K562 (cell line): Measurements from ENCODE around the gene RNF141. TPM values are rescaled to one million over a fixed set of nuclear protein-coding genes. Genes with fewer than 3 reads are reported as not detected.

Experiments used
- HNRNPLL ChIP-seq: fragments of 200-400 bp; formaldehyde crosslinking; IDR thresholded peaks from 2 replicates; pipeline ENCODE4 v1.6.1; 2017; ENCODE audit warnings: low read length, low read depth, mild to moderate bottlenecking; ENCODE audit not compliant: poor library complexity, severe bottlenecking
- PHB2 ChIP-seq: fragments of 450-650 bp; IDR thresholded peaks from 2 replicates; pipeline ENCODE4 v1.6.1; 2017; ENCODE audit warnings: low read depth
- USF1 ChIP-seq: sonication (generic); formaldehyde crosslinking; IDR thresholded peaks from 2 replicates; pipeline ENCODE4 v1.9.0; 2022; ENCODE audit warnings: mild to moderate bottlenecking, missing genetic modification reagents
- polyA plus RNA-seq, 8 experiments: library from polyadenylated mRNA; depleted of rRNA in 4 of 8; stranded (reverse) in 5 of 8; unstranded in 3 of 8; fragments of >200 nt; fragmentation: Nextera tagmentation in 2 of 8; fragmentation: Illumina TruSeq in 1 of 8; extraction: Ambion mirVana in 2 of 8; extraction: Trizol in 1 of 8; gene quantifications; 2 replicates each; pipeline versions ENCODE4 v1.2.1 to v1.2.3, GENCODE V29; 2011 to 2014; ENCODE audit warnings: inconsistent platforms in 1 of 8, missing spikeins in 1 of 8
- total RNA-seq, 7 experiments: library from RNA; depleted of rRNA in 6 of 7; stranded (reverse); fragments of >200 nt in 6 of 7; fragmentation: Illumina TruSeq in 2 of 7; extraction: Trizol in 2 of 7; gene quantifications; 2 replicates each; pipeline versions ENCODE4 v1.2.1 to v1.2.3, GENCODE V29; 2011 to 2021; ENCODE audit warnings: low replicate concordance in 1 of 7
- TF ChIP-seq, protein P1 (sequence below): fragments of 450-650 bp; IDR thresholded peaks from 2 replicates; pipeline ENCODE4 v1.7.1; 2018; ENCODE audit warnings: mild to moderate bottlenecking, low read depth; ENCODE audit not compliant: partially characterized antibody
- TF ChIP-seq, protein P2 (sequence below): fragments of 250-450 bp; sonication (Bioruptor Pico); IDR thresholded peaks from 2 replicates; pipeline ENCODE4 v1.5.0; 2021; ENCODE audit warnings: mild to moderate bottlenecking, borderline replicate concordance

Gene RNF141
- total and polyA plus RNA-seq, 9 of the 15 experiments (the other 6 are each of a cell fraction or from before 2014, with no cell fraction given) = 9.7 to 51.9 (median 18.9) TPM

- TF ChIP-seq, protein P1, sequence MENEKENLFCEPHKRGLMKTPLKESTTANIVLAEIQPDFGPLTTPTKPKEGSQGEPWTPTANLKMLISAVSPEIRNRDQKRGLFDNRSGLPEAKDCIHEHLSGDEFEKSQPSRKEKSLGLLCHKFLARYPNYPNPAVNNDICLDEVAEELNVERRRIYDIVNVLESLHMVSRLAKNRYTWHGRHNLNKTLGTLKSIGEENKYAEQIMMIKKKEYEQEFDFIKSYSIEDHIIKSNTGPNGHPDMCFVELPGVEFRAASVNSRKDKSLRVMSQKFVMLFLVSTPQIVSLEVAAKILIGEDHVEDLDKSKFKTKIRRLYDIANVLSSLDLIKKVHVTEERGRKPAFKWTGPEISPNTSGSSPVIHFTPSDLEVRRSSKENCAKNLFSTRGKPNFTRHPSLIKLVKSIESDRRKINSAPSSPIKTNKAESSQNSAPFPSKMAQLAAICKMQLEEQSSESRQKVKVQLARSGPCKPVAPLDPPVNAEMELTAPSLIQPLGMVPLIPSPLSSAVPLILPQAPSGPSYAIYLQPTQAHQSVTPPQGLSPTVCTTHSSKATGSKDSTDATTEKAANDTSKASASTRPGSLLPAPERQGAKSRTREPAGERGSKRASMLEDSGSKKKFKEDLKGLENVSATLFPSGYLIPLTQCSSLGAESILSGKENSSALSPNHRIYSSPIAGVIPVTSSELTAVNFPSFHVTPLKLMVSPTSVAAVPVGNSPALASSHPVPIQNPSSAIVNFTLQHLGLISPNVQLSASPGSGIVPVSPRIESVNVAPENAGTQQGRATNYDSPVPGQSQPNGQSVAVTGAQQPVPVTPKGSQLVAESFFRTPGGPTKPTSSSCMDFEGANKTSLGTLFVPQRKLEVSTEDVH = no peak
- TF ChIP-seq PHB2 = no peak
- no peak for TF ChIP-seq HNRNPLL
- TF ChIP-seq, protein P2, sequence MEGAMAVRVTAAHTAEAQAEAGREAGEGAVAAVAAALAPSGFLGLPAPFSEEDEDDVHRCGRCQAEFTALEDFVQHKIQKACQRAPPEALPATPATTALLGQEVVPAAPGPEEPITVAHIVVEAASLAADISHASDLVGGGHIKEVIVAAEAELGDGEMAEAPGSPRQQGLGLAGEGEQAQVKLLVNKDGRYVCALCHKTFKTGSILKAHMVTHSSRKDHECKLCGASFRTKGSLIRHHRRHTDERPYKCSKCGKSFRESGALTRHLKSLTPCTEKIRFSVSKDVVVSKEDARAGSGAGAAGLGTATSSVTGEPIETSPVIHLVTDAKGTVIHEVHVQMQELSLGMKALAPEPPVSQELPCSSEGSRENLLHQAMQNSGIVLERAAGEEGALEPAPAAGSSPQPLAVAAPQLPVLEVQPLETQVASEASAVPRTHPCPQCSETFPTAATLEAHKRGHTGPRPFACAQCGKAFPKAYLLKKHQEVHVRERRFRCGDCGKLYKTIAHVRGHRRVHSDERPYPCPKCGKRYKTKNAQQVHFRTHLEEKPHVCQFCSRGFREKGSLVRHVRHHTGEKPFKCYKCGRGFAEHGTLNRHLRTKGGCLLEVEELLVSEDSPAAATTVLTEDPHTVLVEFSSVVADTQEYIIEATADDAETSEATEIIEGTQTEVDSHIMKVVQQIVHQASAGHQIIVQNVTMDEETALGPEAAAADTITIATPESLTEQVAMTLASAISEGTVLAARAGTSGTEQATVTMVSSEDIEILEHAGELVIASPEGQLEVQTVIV (CRISPR knock-in tag) = no peak
- TF ChIP-seq USF1 (CRISPR knock-in tag) = no peak
Measured at GRCh38 chr11:10528121-10528520, 12.9 kb downstream of the RNF141 start (continued).
